Natural killer cell treated with Interleukin-12 subunit alpha and Interleukin-12 subunit beta and Interleukin-15 and Interleukin-18, amount 100 ng/mL, for 72 hours (primary cell): ENCODE results near the gene BICRAL. TPM values are rescaled to one million over a fixed set of nuclear protein-coding genes. Genes with fewer than 3 reads are reported as not detected.

Source experiments
- ATAC-seq, 2 donors: fragments of 150-1000 bp; cut with Tn5 transposase in 1 of 2; sonication (Bioruptor Pico), chemical (Tn5 transposase) in 1 of 2; 2 replicates each; pipeline ENCODE4 v1.10.0; 2021
- DNase-seq: peaks from one replicate; pipeline ENCODE4 v3.0.0; 2022; ENCODE audit warnings: low spot score
- H3K27ac Mint-ChIP-seq, 2 donors: 1 replicate in 1 of 2; 2 replicates in 1 of 2; pipeline ENCODE4 v1.8.0; 2022; ENCODE audit warnings: mixed read lengths in 2 of 2, mild to moderate bottlenecking in 1 of 2, moderate library complexity in 1 of 2
- H3K27me3 Mint-ChIP-seq, 2 donors: 1 replicate in 1 of 2; 2 replicates in 1 of 2; pipeline ENCODE4 v1.8.0; 2022; ENCODE audit warnings: mixed read lengths in 2 of 2
- H3K36me3 Mint-ChIP-seq: one replicate; pipeline ENCODE4 v1.8.0; 2022; ENCODE audit warnings: mixed read lengths
- H3K4me1 Mint-ChIP-seq, 2 donors: 1 replicate in 1 of 2; 2 replicates in 1 of 2; pipeline ENCODE4 v1.8.0; 2022; ENCODE audit warnings: low read depth in 2 of 2, mixed read lengths in 2 of 2, mild to moderate bottlenecking in 1 of 2
- H3K4me3 Mint-ChIP-seq: one replicate; pipeline ENCODE4 v1.8.0; 2022; ENCODE audit warnings: mixed read lengths
- H3K9me3 Mint-ChIP-seq: 2 replicates; pipeline ENCODE4 v1.8.0; 2022; ENCODE audit warnings: mixed read lengths
- total RNA-seq, 2 donors: library from RNA; stranded (reverse); gene quantifications; one replicate each; pipeline ENCODE4 v1.2.3, GENCODE V29; 2022

Gene BICRAL
- total RNA-seq, 2 donors from 2014 or later: 13.5 to 13.9 TPM

GRCh38 chr6:42777126-42777822 lies 4.6 kb upstream of the BICRAL start:
- no peak overlapping the region for H3K4me3 Mint-ChIP-seq
- H3K27me3 Mint-ChIP-seq: no peaks in the 10 kb centered on the region
- peaks cover 36 to 37% of the 10 kb centered on the region in 2 donors for H3K4me1 Mint-ChIP-seq
- H3K9me3 Mint-ChIP-seq: no peaks in the 10 kb centered on the region
- ATAC-seq: no peak
- H3K36me3 Mint-ChIP-seq: no peaks in the 10 kb centered on the region
- H3K27ac Mint-ChIP-seq: peak overlapping the region; percentile 31 to 57
- no peak for DNase-seq

GRCh38 chr6:42778122-42778521 lies 3.7 kb upstream of the BICRAL start:
- H3K9me3 Mint-ChIP-seq: no peaks in the 10 kb centered on the region
- no peak for ATAC-seq
- peaks cover 30 to 32% of the 10 kb centered on the region in 2 donors for H3K4me1 Mint-ChIP-seq
- no peaks in the 10 kb centered on the region for H3K27me3 Mint-ChIP-seq
- no peak overlapping the region for H3K27ac Mint-ChIP-seq
- H3K36me3 Mint-ChIP-seq: no peaks in the 10 kb centered on the region
- DNase-seq: no peak
- no peak overlapping the region for H3K4me3 Mint-ChIP-seq

- ATAC-seq: no peak
- Mint-ChIP-seq H3K27ac (peak overlapping the region in 1 of 2 donors; percentile 37), H3K9me3 (no peaks in the 10 kb centered on the region), H3K4me1 (peaks cover 20 to 30% of the 10 kb centered on the region in 2 donors), H3K27me3 (no peaks in the 10 kb centered on the region), H3K4me3 (no peak overlapping the region), H3K36me3 (peaks cover 5% of the 10 kb centered on the region)
- DNase-seq: no peak
Measured at GRCh38 chr6:42779521-42779920, 2.3 kb upstream of the BICRAL start.

GRCh38 chr6:42781546-42781795 lies 381 bp upstream of the BICRAL start:
- no peak for ATAC-seq
- no peaks in the 10 kb centered on the region for H3K9me3 Mint-ChIP-seq
- no peak for DNase-seq
- H3K4me3 Mint-ChIP-seq: peak overlapping the region; percentile 93
- no peaks in the 10 kb centered on the region for H3K27me3 Mint-ChIP-seq
- H3K36me3 Mint-ChIP-seq: peaks cover 5% of the 10 kb centered on the region
- peak overlapping the region in 1 of 2 donors; percentile 98 for H3K27ac Mint-ChIP-seq
- H3K4me1 Mint-ChIP-seq: peaks cover 10 to 34% of the 10 kb centered on the region in 2 donors

GRCh38 chr6:42782689-42783176 lies 881 bp downstream of the BICRAL start:
- DNase-seq (peak; percentile 74), ATAC-seq (peak; percentile 70 to 73)
- H3K4me1 Mint-ChIP-seq: peaks cover 10 to 25% of the 10 kb centered on the region in 2 donors
- peak overlapping the region; percentile 93 for H3K4me3 Mint-ChIP-seq
- H3K27ac Mint-ChIP-seq: peak overlapping the region in 1 of 2 donors; percentile 98
- H3K9me3 Mint-ChIP-seq: no peaks in the 10 kb centered on the region
- no peaks in the 10 kb centered on the region for H3K27me3 Mint-ChIP-seq
- H3K36me3 Mint-ChIP-seq: peaks cover 5% of the 10 kb centered on the region

- Mint-ChIP-seq H3K4me1 (peaks cover 11 to 26% of the 10 kb centered on the region in 2 donors), H3K4me3 (peak overlapping the region; percentile 96), H3K27ac (peak overlapping the region in 1 of 2 donors; percentile 98), H3K27me3 (no peaks in the 10 kb centered on the region), H3K9me3 (no peaks in the 10 kb centered on the region), H3K36me3 (peaks cover 5% of the 10 kb centered on the region)
- ATAC-seq (peak; percentile 78 to 80), DNase-seq (peak; percentile 65)
Measured at GRCh38 chr6:42783177-42783875, 1.5 kb downstream of the BICRAL start.

- Mint-ChIP-seq H3K27ac (no peak overlapping the region), H3K4me3 (peak overlapping the region; percentile 96)
Measured at GRCh38 chr6:42783876-42784642, 2.2 kb downstream of the BICRAL start.

GRCh38 chr6:42784717-42785498 lies 3.1 kb downstream of the BICRAL start:
- Mint-ChIP-seq H3K27ac (no peak overlapping the region), H3K27me3 (no peaks in the 10 kb centered on the region), H3K36me3 (peaks cover 5% of the 10 kb centered on the region), H3K4me1 (peaks cover 24 to 36% of the 10 kb centered on the region in 2 donors), H3K4me3 (peak overlapping the region; percentile 96), H3K9me3 (no peaks in the 10 kb centered on the region)
- ATAC-seq: no peak
- DNase-seq: no peak

More at GRCh38 chr6:42783876-42784642, 2.2 kb downstream of the BICRAL start:
- no peaks in the 10 kb centered on the region for H3K27me3 Mint-ChIP-seq
- peaks cover 5% of the 10 kb centered on the region for H3K36me3 Mint-ChIP-seq
- DNase-seq: no peak
- H3K4me1 Mint-ChIP-seq: peaks cover 18 to 32% of the 10 kb centered on the region in 2 donors
- no peak for ATAC-seq
- H3K9me3 Mint-ChIP-seq: no peaks in the 10 kb centered on the region

- no peak for ATAC-seq
- peaks cover 5% of the 10 kb centered on the region for H3K36me3 Mint-ChIP-seq
- no peaks in the 10 kb centered on the region for H3K27me3 Mint-ChIP-seq
- DNase-seq: no peak
- H3K4me1 Mint-ChIP-seq: peaks cover 24 to 40% of the 10 kb centered on the region in 2 donors
- H3K4me3 Mint-ChIP-seq: no peak overlapping the region
- no peaks in the 10 kb centered on the region for H3K9me3 Mint-ChIP-seq
- H3K27ac Mint-ChIP-seq: no peak overlapping the region
Measured at GRCh38 chr6:42786525-42786985, 4.7 kb downstream of the BICRAL start.

GRCh38 chr6:42787063-42787472 lies 5.2 kb downstream of the BICRAL start:
- Mint-ChIP-seq H3K36me3 (peaks cover 5% of the 10 kb centered on the region), H3K27me3 (no peaks in the 10 kb centered on the region), H3K4me3 (no peak overlapping the region), H3K4me1 (peaks cover 24 to 40% of the 10 kb centered on the region in 2 donors), H3K27ac (no peak overlapping the region), H3K9me3 (no peaks in the 10 kb centered on the region)
- DNase-seq (no peak), ATAC-seq (no peak)

- Mint-ChIP-seq H3K27me3 (no peaks in the 10 kb centered on the region), H3K4me1 (peaks cover 24 to 40% of the 10 kb centered on the region in 2 donors), H3K36me3 (peaks cover 5% of the 10 kb centered on the region), H3K9me3 (no peaks in the 10 kb centered on the region), H3K27ac (peak overlapping the region; percentile 65 to 80), H3K4me3 (peak overlapping the region; percentile 13)
- no peak for ATAC-seq
- DNase-seq: no peak
Measured at GRCh38 chr6:42788671-42789070, 6.8 kb downstream of the BICRAL start.

- no peak for ATAC-seq
- Mint-ChIP-seq H3K27ac (peak overlapping the region; percentile 56 to 80), H3K4me1 (peaks cover 24% of the 10 kb centered on the region in 2 donors), H3K36me3 (no peaks in the 10 kb centered on the region), H3K27me3 (no peaks in the 10 kb centered on the region), H3K9me3 (no peaks in the 10 kb centered on the region), H3K4me3 (no peak overlapping the region)
- DNase-seq: no peak
Measured at GRCh38 chr6:42790549-42791181, 8.8 kb downstream of the BICRAL start.
